Fibroblast of lung (primary cell): ENCODE data around the gene OGDH.

Experiments used
- CTCF ChIP-seq, 2 donors: IDR thresholded peaks in 1 of 2; conservative IDR thresholded peaks in 1 of 2; 1 replicate in 1 of 2; 2 replicates in 1 of 2; pipeline ENCODE4 v1.5.1; 2011 to 2012; ENCODE audit warnings: low read length in 2 of 2, control low read depth in 1 of 2, inconsistent platforms in 1 of 2, low read depth in 1 of 2, mild to moderate bottlenecking in 1 of 2
- EZH2 ChIP-seq: IDR thresholded peaks from 2 replicates; pipeline ENCODE4 v1.5.1; 2012; ENCODE audit warnings: low read length, control low read depth, mild to moderate bottlenecking; ENCODE audit errors: missing control alignments

GRCh38 chr7:44645696-44646095 is 39.3 kb downstream of the OGDH start:
- TF ChIP-seq CTCF (conservative IDR thresholded peaks at IDR 0.05 in 1 of 2, IDR thresholded peaks at IDR 0.05 in 1 of 2; ENCODE audit: low read depth in 1 of 2, low read length in 2 of 2): no peak
- TF ChIP-seq EZH2: no peak
